NCI-H1417 treated with DMSO at 0.1 percent for 48 hours (cell line): ENCODE data around the gene RBM11.

Experiments
- DNase-seq: peaks from one replicate; lab custom pipeline; 2025; lab: John Stamatoyannopoulos, UW

RBM11 gene, protein sequence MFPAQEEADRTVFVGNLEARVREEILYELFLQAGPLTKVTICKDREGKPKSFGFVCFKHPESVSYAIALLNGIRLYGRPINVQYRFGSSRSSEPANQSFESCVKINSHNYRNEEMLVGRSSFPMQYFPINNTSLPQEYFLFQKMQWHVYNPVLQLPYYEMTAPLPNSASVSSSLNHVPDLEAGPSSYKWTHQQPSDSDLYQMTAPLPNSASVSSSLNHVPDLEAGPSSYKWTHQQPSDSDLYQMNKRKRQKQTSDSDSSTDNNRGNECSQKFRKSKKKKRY

DNA sequence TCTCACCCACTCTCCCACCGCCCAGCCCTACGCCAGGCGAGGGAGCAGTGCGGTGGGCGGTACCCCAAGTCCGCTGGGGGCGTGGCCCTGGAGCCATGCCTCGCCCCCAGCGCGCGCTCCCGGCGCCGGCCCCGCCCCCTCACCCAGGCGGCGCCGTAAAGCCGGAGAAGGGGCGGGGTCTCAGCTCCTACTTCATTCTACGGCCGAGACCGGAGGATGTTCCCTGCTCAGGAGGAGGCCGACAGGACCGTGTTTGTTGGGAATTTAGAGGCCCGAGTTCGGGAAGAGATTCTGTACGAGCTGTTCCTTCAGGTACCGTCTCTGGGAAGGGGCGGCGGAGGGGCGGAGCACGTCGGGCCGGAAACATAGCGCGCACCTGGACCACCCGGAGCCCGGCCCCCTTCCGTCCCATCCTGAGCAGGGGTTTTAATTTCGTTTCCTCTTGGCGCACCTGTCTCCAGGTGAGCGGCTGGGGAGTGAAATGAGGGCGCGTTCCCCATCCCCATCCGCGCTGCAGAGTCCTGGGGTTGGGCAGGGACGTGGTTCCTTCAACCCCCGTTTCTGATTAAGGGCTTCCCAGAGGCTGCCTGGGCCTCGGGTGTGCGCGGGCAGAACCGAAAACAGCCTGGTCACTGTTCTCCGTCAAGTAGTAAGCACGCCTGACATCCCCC is at the start of gene RBM11:
TSS of gene RBM11 (plus strand) at position 187 of the 671 bp plus-strand sequence. CDS start at position 217, 30 bp downstream.
- DNase-seq = peak; percentile 83

DNA sequence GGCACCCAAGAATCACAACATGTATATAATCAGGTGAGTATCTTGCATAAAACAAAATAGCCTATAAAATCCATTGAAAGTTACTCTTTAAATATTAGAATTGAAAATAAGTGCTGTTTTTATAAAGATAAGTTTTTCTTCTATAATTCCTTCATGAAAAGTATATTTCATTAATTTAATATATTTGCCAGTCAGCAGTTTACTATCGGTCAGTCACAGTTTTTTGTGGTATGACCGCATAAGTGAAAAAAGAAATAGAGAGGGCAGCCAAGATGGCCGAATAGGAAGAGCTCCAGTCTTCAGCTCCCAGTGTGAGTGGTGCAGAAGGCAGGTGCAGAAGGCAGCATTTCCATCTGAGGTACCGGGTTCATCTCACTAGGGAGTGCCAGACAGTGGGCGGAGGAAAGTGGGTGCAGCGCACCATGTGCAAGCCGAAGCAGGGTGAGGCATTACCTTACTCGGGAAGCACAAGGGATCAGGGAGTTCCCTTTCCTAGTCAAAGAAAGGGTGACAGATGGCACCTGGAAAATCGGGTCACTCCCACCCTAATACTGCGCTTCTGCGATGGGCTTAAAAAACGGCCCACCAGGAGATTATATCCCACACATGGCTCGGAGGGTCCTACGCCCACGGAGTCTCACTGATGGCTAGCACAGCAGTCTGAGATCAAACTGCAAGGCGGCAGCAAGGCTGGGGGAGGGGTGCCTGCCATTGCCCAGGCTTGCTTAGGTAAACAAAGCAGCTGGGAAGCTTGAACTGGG is 49.3 kb upstream of the RBM11 start:
- DNase-seq = peak; percentile 19

DNA sequence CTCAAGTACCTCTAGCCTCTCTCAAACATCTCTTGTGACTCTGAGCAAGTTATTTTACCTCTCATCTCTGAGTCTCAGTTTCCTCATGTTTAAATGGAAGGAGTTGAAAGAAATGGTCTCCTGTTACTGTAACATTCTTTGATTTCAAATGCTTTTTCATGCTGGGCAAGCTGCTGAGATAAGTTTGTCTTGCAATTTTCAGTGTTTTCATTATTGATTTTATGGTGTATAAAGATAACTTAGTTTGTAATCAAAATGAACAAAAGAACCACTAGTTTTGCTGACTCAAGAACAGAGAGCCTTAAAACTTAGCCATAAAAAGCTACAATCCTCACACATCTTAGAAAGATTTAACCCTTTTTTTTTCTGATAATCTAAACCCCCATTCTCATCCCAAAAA is 9.7 kb upstream of the RBM11 start:
- no peak for DNase-seq

DNA sequence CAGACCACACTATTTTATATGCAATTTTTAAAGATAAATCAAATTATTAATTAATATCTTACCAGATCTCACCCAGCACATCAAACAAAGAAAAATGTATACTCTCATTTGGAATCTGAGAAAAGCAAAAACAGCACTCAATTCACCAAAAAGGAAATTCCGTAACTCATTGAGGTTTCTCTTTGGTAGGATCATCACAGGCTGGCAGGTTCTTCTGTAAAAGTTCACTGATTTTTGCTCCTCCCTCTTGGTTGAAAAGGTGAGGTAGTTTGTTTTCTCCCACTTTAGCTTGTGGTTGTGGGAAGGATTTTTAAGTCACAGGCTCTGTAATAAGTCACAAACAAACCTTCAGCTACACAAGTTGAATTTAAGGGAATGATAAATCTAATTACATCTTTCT is 5.2 kb upstream of the RBM11 start, which contains the start of gene LIPI:
TSS of gene LIPI (minus strand) at position 218 of the 400 bp plus-strand sequence. CDS start at position 108, 110 bp downstream.
- DNase-seq = no peak

DNA sequence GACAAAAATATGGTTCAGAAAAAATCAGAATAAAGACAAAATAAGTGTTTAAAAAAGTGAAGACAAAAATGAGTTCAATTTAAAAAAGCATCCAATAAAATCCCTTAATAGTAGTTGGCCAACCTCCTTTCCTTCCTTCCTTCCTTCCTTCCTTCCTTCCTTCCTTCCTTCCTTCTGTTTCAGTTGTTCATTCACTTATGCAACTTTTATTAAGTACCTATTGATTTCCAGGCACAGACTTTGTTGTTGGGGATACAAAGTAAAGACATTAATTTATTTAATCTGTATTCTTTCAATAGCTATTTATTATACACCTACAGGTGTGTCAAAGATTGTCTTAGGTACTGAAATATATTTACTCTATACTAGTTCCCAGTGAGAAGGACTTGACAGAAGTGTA is 2.8 kb upstream of the RBM11 start:
- DNase-seq = no peak

DNA sequence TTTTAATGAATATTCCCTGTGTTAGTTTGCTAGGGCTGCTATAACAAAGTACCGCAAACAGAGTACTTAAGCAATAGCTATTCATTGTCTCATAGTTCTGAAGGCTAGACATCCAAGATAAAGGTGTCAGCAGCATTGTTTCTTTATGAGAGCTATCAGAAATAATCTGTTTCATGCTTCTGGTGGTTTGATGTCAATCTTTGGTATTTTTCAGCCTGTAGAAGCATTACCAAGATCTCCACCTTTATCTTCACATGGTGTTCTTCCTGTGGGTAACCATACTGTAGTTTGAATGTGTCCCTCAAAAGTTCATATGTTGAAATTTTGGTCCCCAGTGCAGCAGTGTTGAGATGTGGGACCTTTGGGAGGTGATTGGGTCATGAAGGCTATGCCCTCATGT is 7.4 kb downstream of the RBM11 start:
- DNase-seq = no peak

DNA sequence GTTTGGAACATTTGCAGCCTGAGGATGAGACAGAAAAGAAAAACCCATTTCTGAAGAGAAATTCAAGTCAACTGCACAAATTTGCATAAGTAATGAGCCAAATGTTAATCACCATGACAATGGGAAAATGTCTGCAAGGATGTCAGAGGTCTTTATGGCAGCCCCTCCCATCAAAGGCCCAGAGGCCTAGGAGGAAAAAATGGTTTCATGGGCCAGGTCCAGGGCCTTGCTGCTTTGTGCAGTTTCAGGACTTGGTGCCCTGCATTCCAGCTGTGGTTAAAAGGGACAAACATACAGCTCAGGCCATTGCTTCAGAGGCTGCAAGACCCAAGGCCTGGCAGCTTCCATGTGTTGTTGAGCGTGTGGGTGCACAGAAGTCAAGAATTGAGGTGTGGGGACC is 13.4 kb downstream of the RBM11 start:
- DNase-seq = no peak

DNA sequence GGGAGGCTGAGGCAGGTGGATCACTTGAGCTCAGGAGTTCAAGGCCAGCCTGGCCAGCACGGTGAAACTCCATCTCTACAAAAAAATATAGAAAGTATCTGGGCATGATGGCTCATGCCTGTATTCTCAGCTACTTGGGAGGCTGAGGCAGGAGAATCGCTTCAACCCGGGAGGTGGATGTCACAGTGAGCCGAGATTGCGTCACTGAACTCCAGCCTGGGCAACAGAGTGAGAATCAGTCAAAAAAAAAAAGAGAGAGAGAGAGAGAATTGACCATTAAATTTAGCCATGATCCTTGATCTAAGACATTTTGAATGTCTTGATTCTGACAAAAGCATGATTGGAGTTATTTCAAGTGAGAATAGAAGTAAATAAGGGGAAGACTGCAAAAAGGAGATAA is 19.1 kb downstream of the RBM11 start:
- no peak for DNase-seq

DNA sequence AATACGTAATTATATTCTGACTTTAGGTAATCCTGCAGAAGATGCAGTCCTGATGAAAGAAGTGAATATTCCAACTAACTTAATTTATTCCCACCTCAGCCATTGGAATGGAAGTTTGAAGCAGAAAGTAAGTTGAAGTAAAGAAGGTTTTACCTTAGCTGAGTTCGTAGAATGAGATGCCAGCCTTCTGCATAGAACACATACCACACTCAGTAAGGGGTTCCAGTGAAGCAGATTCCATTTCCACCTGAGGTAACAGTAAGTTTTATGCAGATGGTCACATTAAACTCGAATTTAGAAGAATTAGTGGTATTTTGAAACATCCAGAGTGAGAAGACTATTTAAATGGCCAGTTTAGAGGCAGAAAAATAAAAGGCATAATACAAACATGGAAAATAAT is 20.2 kb downstream of the RBM11 start:
- DNase-seq = no peak

DNA sequence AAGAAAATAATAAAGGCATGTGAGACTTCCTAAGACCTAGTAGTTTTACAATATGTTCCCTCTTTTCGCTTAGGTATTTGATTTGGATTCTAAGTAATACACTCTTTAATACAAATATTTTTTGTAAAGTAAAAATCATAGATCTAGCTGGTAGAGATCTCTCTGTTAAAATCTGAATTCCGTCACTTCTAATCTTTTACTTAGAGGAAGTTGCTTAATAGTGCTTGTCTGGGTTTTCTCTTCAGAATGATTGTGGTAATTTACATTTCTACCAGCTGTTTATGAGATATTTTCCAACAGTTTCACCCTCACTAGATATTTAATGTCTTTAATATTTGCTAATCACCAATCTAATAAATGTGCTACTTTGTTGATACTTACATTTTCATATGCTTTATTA is 23.3 kb downstream of the RBM11 start:
- no peak for DNase-seq

DNA sequence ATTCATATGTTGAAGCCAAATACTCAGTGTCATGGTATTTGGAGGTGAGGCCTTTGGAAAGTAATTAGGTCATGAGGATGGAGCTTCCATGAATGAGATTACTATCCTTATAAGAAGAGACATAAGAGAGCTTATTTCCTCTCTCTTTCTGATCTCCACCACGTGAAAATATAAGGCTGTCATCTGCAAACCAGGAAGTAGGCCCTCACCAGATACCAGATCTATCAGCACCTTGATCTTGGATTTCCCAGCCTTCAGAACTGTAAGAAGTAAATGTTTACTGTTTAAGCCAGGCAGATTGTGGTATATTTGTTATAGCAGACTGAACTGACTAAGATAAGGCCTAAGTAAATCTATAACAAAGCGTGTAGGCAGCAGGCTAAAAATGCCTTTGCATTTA is 25.3 kb downstream of the RBM11 start:
- DNase-seq = no peak

DNA sequence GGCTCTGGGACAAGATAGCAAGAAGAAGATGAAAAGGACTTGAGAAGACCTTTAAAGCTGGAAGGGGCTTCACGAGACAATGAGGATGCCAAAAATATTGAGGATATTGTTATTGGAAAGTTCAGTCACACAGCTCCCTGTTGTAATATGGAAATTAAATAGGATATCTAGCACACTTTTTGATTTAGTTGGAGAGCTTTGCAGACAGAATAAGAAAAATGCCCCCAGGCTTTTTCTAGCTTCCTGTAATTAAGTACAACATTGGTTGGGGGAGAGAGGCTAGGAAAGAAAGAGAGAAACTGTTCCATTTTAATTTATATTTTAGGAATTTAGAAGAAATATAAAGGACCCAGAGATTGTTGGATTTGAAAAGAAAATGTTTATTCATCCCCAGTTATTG is 27.5 kb downstream of the RBM11 start:
- DNase-seq = no peak

DNA sequence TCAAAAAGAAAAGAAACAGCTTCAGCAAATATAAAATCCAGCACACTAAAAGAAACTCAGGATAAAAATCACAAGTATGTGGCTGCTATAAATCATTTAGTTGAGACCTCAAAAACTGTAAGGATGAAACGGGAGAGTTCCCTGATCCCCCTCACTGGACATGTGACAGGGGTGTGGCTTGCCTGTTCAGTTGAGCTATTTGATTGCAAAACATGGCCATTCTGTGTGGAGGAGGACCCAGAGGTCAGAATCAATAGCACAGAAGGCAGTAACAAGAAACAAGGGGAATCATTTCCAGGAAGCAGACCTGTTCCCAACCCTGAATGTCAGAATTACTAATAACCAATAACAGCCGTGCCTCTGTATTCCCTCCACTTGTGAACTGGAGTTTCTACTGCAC is 27.9 kb downstream of the RBM11 start:
- DNase-seq = no peak

DNA sequence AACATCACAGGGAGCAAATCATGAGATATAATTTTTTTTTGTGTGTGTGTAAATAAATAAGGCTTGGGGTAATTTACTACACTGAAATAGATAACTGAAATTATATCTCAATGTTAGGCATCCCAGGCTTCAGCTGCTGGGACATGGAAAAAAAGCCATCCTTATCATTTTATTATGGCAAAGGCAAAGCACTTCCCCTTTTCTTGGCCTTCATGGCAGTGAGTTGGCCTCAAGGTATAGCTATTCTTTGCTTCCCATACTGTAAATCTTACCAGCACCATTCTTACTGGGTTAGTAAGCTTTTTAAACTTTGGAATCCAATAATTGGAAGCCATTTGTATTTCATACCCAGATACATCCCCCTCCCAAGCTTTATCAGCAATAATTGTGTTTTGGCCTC is 29.0 kb downstream of the RBM11 start:
- DNase-seq = no peak

DNA sequence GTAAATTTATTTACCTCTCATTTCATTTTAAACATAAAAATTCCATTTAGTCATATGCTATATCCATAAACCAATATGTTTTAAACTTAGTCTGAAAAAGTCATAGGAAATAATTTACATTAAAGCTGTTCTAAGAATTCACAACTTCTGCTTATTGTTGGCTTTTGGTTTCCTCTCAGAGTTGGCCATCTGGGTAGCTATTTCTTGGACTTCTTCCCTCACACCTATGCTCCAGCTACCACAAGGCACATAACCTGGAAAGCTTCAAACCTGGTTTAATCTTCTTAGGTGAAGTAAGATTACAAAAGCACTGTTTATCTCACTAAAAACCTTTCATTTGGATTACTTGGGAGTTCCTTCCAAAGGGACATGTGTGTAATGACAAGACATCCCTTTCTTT is 29.8 kb downstream of the RBM11 start:
- no peak for DNase-seq

DNA sequence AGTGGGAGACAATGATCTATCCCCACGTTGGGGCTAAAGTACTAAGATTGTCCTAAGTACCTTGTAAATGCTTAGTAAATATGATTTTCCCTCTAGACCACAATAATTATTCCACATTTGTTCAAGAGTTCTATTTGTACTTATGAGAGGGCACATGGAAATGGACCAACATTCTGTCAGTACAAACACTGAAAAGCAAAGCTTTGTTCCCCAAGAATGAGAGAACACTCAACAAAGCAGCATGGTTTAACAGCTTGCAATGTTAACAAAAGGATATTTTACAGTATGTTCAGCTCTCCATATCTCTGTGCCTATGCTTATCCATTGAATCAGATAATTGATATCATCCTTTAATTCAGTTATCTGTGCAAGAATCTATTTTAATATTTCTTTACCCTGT is 35.4 kb downstream of the RBM11 start:
- DNase-seq = no peak

DNA sequence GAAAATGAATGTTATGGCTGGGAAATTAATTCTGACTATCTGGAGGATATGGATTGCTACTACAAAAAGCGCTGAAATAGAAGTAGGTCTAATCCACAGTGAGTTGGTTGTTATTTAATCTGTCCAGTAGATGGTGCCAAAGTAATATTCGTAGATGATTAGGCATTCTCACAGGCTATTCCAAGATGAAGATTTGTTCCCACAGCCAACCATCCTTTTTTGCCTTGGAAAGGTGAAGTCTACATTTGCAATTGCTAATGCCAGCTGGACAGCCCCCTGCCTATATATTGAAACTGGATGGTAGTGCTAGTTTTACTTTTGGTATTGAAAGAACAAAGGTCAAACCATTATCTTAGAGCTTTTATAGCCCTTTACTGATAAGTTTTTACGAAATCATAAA is 43.8 kb downstream of the RBM11 start:
- DNase-seq = peak; percentile 15

DNA sequence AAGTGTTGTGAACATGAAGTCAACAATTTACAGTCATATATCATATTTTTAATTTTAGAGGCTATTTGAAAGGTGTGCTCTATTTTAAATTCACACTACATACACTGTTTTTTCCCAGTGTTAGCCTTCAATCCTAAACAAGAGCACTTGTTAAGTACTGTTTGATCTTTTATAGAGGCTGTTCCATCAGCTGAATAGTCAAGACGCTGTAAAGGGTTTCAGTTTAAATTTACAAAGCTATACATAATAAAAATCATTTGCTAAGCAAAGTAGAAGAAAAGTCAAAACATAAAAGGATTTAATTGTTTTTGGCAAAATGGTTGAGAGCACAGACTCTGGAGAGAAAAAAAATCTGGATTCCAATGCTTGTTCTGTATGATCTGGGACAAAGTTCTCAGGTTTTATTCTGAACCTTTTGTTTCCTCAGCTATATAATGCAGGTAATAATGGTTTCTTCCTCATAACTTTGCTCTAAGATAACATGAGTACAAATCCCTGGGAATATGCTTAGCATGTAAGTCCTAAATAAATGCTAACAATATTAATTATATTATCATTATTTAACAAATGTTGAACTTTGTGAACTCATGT is 44.3 kb downstream of the RBM11 start:
- no peak for DNase-seq

DNA sequence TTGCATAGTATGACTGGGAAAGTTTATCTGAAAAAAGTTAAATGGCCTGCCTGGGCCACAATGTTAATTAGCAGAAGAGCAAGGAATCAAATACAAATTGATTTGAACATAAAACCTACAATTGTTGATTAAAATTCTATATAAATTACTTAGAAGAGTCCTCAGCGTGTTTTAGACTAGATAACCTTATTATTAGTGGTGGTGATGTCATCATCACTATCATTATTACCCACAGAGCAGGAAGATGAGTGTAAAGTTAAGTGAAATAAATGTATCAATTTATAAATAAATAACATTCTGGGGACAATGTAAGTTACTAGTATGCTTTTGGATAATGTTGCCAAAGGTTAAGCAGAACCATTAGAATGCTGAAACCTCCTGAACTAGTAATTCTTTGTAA is 46.1 kb downstream of the RBM11 start:
- no peak for DNase-seq

DNA sequence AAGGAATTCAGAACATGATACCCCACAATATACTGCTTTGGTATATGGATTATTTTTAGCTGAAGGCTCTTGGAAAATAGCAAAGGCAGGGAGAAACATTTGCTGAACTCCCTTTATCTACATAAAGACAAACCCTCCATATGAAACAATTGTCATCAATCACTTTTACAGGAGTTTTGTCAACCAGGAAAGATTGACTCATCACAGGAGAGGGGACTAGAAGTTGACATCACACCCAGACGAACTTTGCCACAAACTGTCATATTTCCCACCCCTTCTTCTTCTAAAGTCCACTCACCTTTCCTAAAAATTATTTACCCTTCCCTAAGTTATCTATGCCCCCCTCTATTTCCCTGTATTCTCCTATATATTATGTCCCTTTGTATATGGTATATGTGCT is 47.9 kb downstream of the RBM11 start:
- no peak for DNase-seq

DNA sequence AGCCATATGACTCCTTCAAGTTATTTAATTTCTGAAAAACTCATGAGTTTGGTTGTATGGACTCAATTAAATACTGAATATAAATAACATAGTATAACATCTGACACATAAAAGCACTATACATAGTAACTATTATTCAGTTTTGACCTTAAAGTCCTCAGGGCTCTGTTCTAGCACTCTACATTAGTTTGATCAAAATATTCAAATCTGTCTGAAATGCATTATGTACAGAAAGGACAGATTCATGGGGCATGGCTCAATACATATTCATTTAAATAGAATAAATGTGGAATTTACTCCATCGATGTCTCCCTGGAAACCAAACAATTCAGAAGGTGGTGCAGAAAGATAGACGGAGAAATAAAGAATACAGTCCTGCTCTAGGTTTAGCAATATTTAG is 49.1 kb downstream of the RBM11 start:
- DNase-seq = no peak

DNA sequence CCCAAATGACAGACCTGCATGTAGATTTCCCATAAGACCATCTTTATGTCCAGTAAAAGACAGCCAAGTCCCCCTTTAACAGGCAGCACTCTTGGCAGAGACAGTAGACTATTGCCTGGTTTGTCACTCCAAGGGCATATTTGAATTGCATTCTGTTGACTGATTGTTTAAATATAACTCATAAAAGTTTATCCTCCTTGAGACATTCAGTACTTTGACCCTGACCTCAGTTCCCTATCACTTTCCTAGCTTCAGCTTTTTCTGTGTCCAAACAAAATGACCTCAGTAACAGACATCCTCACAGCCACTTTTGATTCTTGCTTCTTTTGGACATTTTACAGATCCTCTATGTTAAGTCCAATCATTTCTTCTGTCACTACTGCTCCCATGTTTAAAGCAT is 51.1 kb downstream of the RBM11 start:
- no peak for DNase-seq

DNA sequence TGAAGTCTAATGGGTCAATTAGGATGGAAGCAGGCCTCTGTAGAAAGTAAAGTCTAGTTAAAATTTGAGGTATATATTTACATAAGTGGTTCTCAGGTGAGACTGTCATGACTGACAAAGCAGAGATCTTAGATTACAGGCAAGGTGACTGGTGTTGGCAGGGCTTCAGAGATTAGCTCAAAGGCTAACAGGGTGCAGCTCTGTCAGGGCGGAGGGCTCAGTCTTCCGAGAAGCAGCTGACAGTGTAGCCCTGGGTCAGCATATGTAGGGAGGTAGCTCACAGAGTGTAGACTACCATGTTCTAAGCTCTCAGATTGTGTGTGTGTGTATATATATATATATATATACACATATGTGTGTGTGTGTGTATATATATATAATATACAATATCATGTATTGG is 54.7 kb downstream of the RBM11 start:
- no peak for DNase-seq
